HepG2 (cell line): Measurements from ENCODE around the gene CACTIN. TPM values are rescaled to one million over a fixed set of nuclear protein-coding genes. Genes with fewer than 3 reads are reported as not detected.

Experiments
- ATAC-seq: fragments of 200-7000 bp; cut with Tn5 transposase; 3 replicates; pipeline ENCODE4 v1.9.1; 2020; ENCODE audit warnings: mild to moderate bottlenecking, moderate library complexity
- BruUV-seq: library from RNA; stranded (reverse); fragments of 400-500 nt; replicated peaks from 2 replicates; lab custom pipeline; 2021; lab: Mats Ljungman, UMichigan
- CTCF ChIA-PET: fragments of 300-600 bp; formaldehyde crosslinking; extraction: SDS; loops from one replicate; lab custom pipeline; 2021; ENCODE audit warnings: low total read pairs, inconsistent platforms, low intra/inter-chr PET ratio; lab: Yijun Ruan, JAX
- POLR2A ChIA-PET: fragments of 350-600 bp; sonication (Branson Sonifier 250); formaldehyde crosslinking; loops from one replicate; lab custom pipeline; 2020; ENCODE audit warnings: antibody characterized with exemption, inconsistent platforms; lab: Yijun Ruan, JAX
- DNase-seq: peaks from one replicate; pipeline ENCODE4 v3.0.0-alpha.2; 2015; ENCODE audit warnings: low spot score
- FAIRE-seq: peaks from 3 replicates; lab custom pipeline; 2011; peaks lifted over from hg19 to GRCh38; lab: Jason Lieb, UNC
- H2AFZ ChIP-seq: one replicate; pipeline ENCODE4 v1.6.1; 2011; ENCODE audit warnings: low read length, inconsistent platforms
- H3K27ac ChIP-seq: fragments of 300-600 bp; 3 replicates; pipeline ENCODE4 v1.8.0; 2011; ENCODE audit warnings: mixed run types, mild to moderate bottlenecking, mixed read lengths, low read length, inconsistent platforms; ENCODE audit not compliant: insufficient read depth; ENCODE audit errors: extremely low read length
- H3K27me3 ChIP-seq, 2 experiments: fragments of 200-600 bp in 1 of 2; 2 replicates in 1 of 2; 3 replicates in 1 of 2; pipeline versions ENCODE4 v1.6.0 to v1.8.0; 2011; ENCODE audit warnings: low read length in 2 of 2, mild to moderate bottlenecking in 2 of 2, moderate library complexity in 2 of 2, inconsistent platforms in 1 of 2; ENCODE audit not compliant: insufficient read depth in 2 of 2, control insufficient read depth in 1 of 2
- H3K36me3 ChIP-seq, 2 experiments: fragments of 200-600 bp in 1 of 2; replicated peaks in 1 of 2; 2 replicates in 1 of 2; 3 replicates in 1 of 2; pipeline versions ENCODE4 v1.5.1 to v1.8.0; 2011; ENCODE audit warnings: low read length in 2 of 2, inconsistent platforms in 1 of 2; ENCODE audit not compliant: insufficient read depth in 2 of 2, control insufficient read depth in 1 of 2
- H3K4me1 ChIP-seq: 2 replicates; pipeline ENCODE4 v1.5.1; 2012; ENCODE audit warnings: low read length, inconsistent platforms; ENCODE audit not compliant: insufficient read depth
- H3K4me2 ChIP-seq: 2 replicates; pipeline ENCODE4 v1.6.0; 2011; ENCODE audit warnings: low read depth, low read length, inconsistent platforms
- H3K4me3 ChIP-seq, 3 experiments: fragments of 200-600 bp in 1 of 3; sonication (generic), shearing (Covaris generic) in 1 of 3; replicated peaks in 1 of 3; 2 replicates each; pipeline ENCODE4 v1.5.1; 2011 to 2016; ENCODE audit warnings: low read length in 3 of 3, inconsistent platforms in 2 of 3, low read depth in 2 of 3, mild to moderate bottlenecking in 2 of 3, control low read depth in 1 of 3, mixed read lengths in 1 of 3; ENCODE audit not compliant: insufficient read depth in 1 of 3
- H3K79me2 ChIP-seq: one replicate; pipeline ENCODE4 v1.6.1; 2011; ENCODE audit warnings: low read length, inconsistent platforms; ENCODE audit not compliant: insufficient read depth
- H3K9ac ChIP-seq: 2 replicates; pipeline ENCODE4 v1.6.0; 2011; ENCODE audit warnings: mild to moderate bottlenecking, low read depth, low read length, inconsistent platforms; ENCODE audit not compliant: insufficient read depth
- H3K9me3 ChIP-seq: 2 replicates; pipeline ENCODE4 v1.5.1; 2012; ENCODE audit warnings: mild to moderate bottlenecking, low read length
- H4K20me1 ChIP-seq: 2 replicates; pipeline ENCODE4 v1.6.0; 2011; ENCODE audit warnings: inconsistent platforms, mild to moderate bottlenecking, low read length, moderate library complexity; ENCODE audit not compliant: insufficient read depth
- AKAP8 ChIP-seq: sonication (generic); formaldehyde crosslinking; IDR thresholded peaks from 2 replicates; pipeline ENCODE4 v1.5.1; 2020; ENCODE audit warnings: mild to moderate bottlenecking, missing genetic modification reagents
- CEBPZ ChIP-seq: IDR thresholded peaks from 2 replicates; pipeline ENCODE4 v1.6.1; 2012; ENCODE audit warnings: low read length, improper control_type of control experiment
- GATA4 ChIP-seq: sonication (generic); IDR thresholded peaks from 2 replicates; pipeline ENCODE4 v1.6.1; 2016; ENCODE audit warnings: antibody characterized with exemption, low read depth, borderline replicate concordance
- GRHL1 ChIP-seq: sonication (generic); formaldehyde crosslinking; conservative IDR thresholded peaks from 2 replicates; pipeline ENCODE4 v1.8.0; 2022; ENCODE audit warnings: missing genetic modification reagents
- GTF3A ChIP-seq: sonication (generic); formaldehyde crosslinking; conservative IDR thresholded peaks from 2 replicates; pipeline ENCODE4 v1.4.0; 2020; ENCODE audit warnings: mild to moderate bottlenecking, missing genetic modification reagents
- MAFF ChIP-seq: IDR thresholded peaks from 2 replicates; pipeline ENCODE4 v1.6.1; 2011; ENCODE audit warnings: low read depth, low read length, improper control_type of control experiment
- MAFK ChIP-seq, 2 experiments: IDR thresholded peaks in 1 of 2; conservative IDR thresholded peaks in 1 of 2; 2 replicates each; pipeline ENCODE4 v1.6.1; 2011; ENCODE audit warnings: improper control_type of control experiment in 2 of 2, low read length in 2 of 2
- NPAS2 ChIP-seq: sonication (generic); formaldehyde crosslinking; IDR thresholded peaks from 2 replicates; pipeline ENCODE4 v1.8.0; 2022; ENCODE audit warnings: mild to moderate bottlenecking, missing genetic modification reagents, borderline replicate concordance
- RFXANK ChIP-seq: IDR thresholded peaks from 2 replicates; pipeline ENCODE4 v1.6.1; 2016
- RORA ChIP-seq: sonication (generic); formaldehyde crosslinking; IDR thresholded peaks from 2 replicates; pipeline ENCODE4 v1.5.0; 2020; ENCODE audit warnings: mild to moderate bottlenecking, missing genetic modification reagents, moderate library complexity
- SATB2 ChIP-seq: sonication (generic); formaldehyde crosslinking; IDR thresholded peaks from 2 replicates; pipeline ENCODE4 v1.5.0; 2020; ENCODE audit warnings: missing genetic modification reagents
- TP53 ChIP-seq: sonication (generic); formaldehyde crosslinking; conservative IDR thresholded peaks from 2 replicates; pipeline ENCODE4 v1.4.0; 2020; ENCODE audit warnings: missing genetic modification reagents
- ZNF577 ChIP-seq: sonication (generic); formaldehyde crosslinking; IDR thresholded peaks from 2 replicates; pipeline ENCODE4 v1.4.0; 2020; ENCODE audit warnings: mild to moderate bottlenecking, low read depth, missing genetic modification reagents, borderline replicate concordance
- ZNF704 ChIP-seq: sonication (generic); formaldehyde crosslinking; IDR thresholded peaks from 2 replicates; pipeline ENCODE4 v1.8.1; 2023; ENCODE audit warnings: mild to moderate bottlenecking, inconsistent platforms, moderate library complexity, missing genetic modification reagents, borderline replicate concordance
- WGBS: methylation state at CpG from one replicate; pipeline ENCODE4 v1.1.6; 2017; ENCODE audit warnings: low lambda C conversion rate; 5-methylcytosine and 5-hydroxymethylcytosine counted together
- in situ Hi-C: cut with HindIII; loops from 2 replicates; pipeline ENCODE4 v1.10.0; 2017; ENCODE audit warnings: low pct_unique_long_range_greater_than_20kb; ENCODE audit not compliant: extremely low pct_ligation_motif_present
- intact Hi-C: fragments of 100-400 bp; cut with micrococcal nuclease; formaldehyde crosslinking; loops from one replicate; pipeline ENCODE4 v1.10.0; 2022; ENCODE audit not compliant: unreplicated experiment
- polyA plus RNA-seq, 8 experiments: library from polyadenylated mRNA; depleted of rRNA in 3 of 8; stranded (reverse) in 7 of 8; unstranded in 1 of 8; fragments of >200 nt; fragmentation: Illumina TruSeq in 4 of 8; extraction: Trizol in 4 of 8; gene quantifications; 2 replicates each; pipeline versions ENCODE4 v1.2.1 to v1.2.3, GENCODE V29; 2011 to 2016; ENCODE audit warnings: low read depth in 4 of 8, missing spikeins in 1 of 8, mixed read lengths in 1 of 8; ENCODE audit not compliant: insufficient read depth in 1 of 8
- total RNA-seq, 5 experiments: library from RNA; depleted of rRNA; stranded (reverse); fragments of >200 nt; fragmentation: Illumina TruSeq; extraction: Trizol; gene quantifications; 2 replicates each; pipeline ENCODE4 v1.2.3, GENCODE V29; 2016; ENCODE audit warnings: low read depth in 1 of 5

The CACTIN gene
- total and polyA plus RNA-seq, 2 of the 13 experiments (the other 11 are each of a cell fraction or from before 2014, with no cell fraction given) = 10.0 to 16.6 TPM

- H3K27me3 ChIP-seq = no peaks in the 10 kb centered on the region
- FAIRE-seq (no peak), DNase-seq (no peak), ATAC-seq (no peak)
- H3K9me3 ChIP-seq = no peaks in the 10 kb centered on the region
- H4K20me1 ChIP-seq = no peaks in the 10 kb centered on the region
- no peaks in the 10 kb centered on the region for H3K79me2 ChIP-seq
- ChIA-PET CTCF (no interaction called here), POLR2A (no interaction called here)
- peaks cover 0 to 11% of the 10 kb centered on the region in 2 experiments; a peak in 4 of 5 replicates for H3K36me3 ChIP-seq
- BruUV-seq = no TSS peak
- H3K4me2 ChIP-seq = no peak overlapping the region
- H2AFZ ChIP-seq = no peak overlapping the region
- intact Hi-C loops = no loop called here
- H3K4me1 ChIP-seq = no peaks in the 10 kb centered on the region
- no peak overlapping the region for H3K4me3 ChIP-seq
- no peak for TF ChIP-seq GRHL1 (CRISPR knock-in tag)
- TF ChIP-seq GTF3A (CRISPR knock-in tag) = no peak
- no peak for TF ChIP-seq RFXANK (CRISPR knock-in tag)
- no peak for TF ChIP-seq CEBPZ
- TF ChIP-seq RORA (CRISPR knock-in tag) = no peak
- TF ChIP-seq MAFF = peak; percentile 62
- no peak for TF ChIP-seq AKAP8
- TF ChIP-seq ZNF704 (CRISPR knock-in tag) = no peak
- TF ChIP-seq SATB2 = no peak
- TF ChIP-seq TP53 (CRISPR knock-in tag) = no peak
- TF ChIP-seq NPAS2 (CRISPR knock-in tag) = no peak
- TF ChIP-seq ZNF577 (CRISPR knock-in tag) = no peak
- no peak for TF ChIP-seq GATA4
- peak; percentile 77 to 79 for TF ChIP-seq MAFK (conservative IDR thresholded peaks at IDR 0.05 in 1 of 2, IDR thresholded peaks at IDR 0.05 in 1 of 2; ENCODE audit: low read length in 2 of 2)
- in situ Hi-C loops = no loop called here
- WGBS = 96% methylated on average over 22 of the region's 39 CpGs
- no peak overlapping the region for H3K9ac ChIP-seq
- H3K27ac ChIP-seq = no peak overlapping the region
Observed at GRCh38 chr19:3658004-3658869, 31.6 kb upstream of the CACTIN start.
